Natural killer cell (primary cell): Measurements from ENCODE around the gene CALCR. TPM values are rescaled to one million over a fixed set of nuclear protein-coding genes. Genes with fewer than 3 reads are reported as not detected.

Experiments used
- ATAC-seq, 3 donors: fragments of 150-1000 bp in 2 of 3; fragments of 200-7000 bp in 1 of 3; cut with Tn5 transposase; 1 replicate in 1 of 3; 2 replicates in 2 of 3; pipeline ENCODE4 v1.10.0; 2021; ENCODE audit warnings: mild to moderate bottlenecking in 2 of 3, moderate library complexity in 2 of 3
- DNase-seq, 2 donors: peaks; one replicate each; pipeline versions ENCODE4 v3.0.0 to v3.0.0-alpha.2; 2013 to 2021; ENCODE audit warnings: mixed read lengths in 1 of 2
- H3K27ac ChIP-seq: one replicate; pipeline ENCODE4 v1.5.1; 2013; ENCODE audit warnings: mild to moderate bottlenecking, low read length
- H3K27me3 ChIP-seq: one replicate; pipeline ENCODE4 v1.6.1; 2013; ENCODE audit warnings: low read length; ENCODE audit not compliant: control insufficient read depth, insufficient read depth
- H3K36me3 ChIP-seq: one replicate; pipeline ENCODE4 v1.6.1; 2013; ENCODE audit warnings: low read length; ENCODE audit not compliant: control insufficient read depth, insufficient read depth
- H3K4me1 ChIP-seq: one replicate; pipeline ENCODE4 v1.6.1; 2013; ENCODE audit warnings: low read length; ENCODE audit not compliant: control insufficient read depth, insufficient read depth
- H3K4me3 ChIP-seq: one replicate; pipeline ENCODE4 v1.5.1; 2013; ENCODE audit warnings: low read length
- H3K9me3 ChIP-seq: one replicate; pipeline ENCODE4 v1.6.1; 2013; ENCODE audit warnings: low read length; ENCODE audit not compliant: control insufficient read depth, insufficient read depth
- H3K27ac Mint-ChIP-seq, 2 donors: one replicate each; pipeline ENCODE4 v1.8.0; 2022; ENCODE audit warnings: mild to moderate bottlenecking in 2 of 2, mixed read lengths in 2 of 2, moderate library complexity in 1 of 2
- H3K27me3 Mint-ChIP-seq, 2 donors: one replicate each; pipeline ENCODE4 v1.8.0; 2022; ENCODE audit warnings: low read depth in 2 of 2, mixed read lengths in 2 of 2
- H3K36me3 Mint-ChIP-seq: one replicate; pipeline ENCODE4 v1.8.0; 2022; ENCODE audit warnings: mixed read lengths
- H3K4me1 Mint-ChIP-seq, 2 donors: one replicate each; pipeline ENCODE4 v1.8.0; 2022; ENCODE audit warnings: mixed read lengths in 2 of 2
- H3K4me3 Mint-ChIP-seq: one replicate; pipeline ENCODE4 v1.8.0; 2022; ENCODE audit warnings: mild to moderate bottlenecking, moderate library complexity, mixed read lengths
- H3K9me3 Mint-ChIP-seq, 2 donors: one replicate each; pipeline ENCODE4 v1.8.0; 2022; ENCODE audit warnings: mixed read lengths in 2 of 2
- WGBS: methylation state at CpG from one replicate; pipeline ENCODE4 v1.1.7; 2013; ENCODE audit warnings: missing lambda C conversion rate; ENCODE audit not compliant: insufficient coverage; 5-methylcytosine and 5-hydroxymethylcytosine counted together
- intact Hi-C: fragments of 100-400 bp; cut with micrococcal nuclease; formaldehyde crosslinking; loops from one replicate; pipeline ENCODE4 v1.14.2; 2022
- total RNA-seq, 4 donors: library from RNA; stranded (reverse); fragments of 120-200 nt in 1 of 4; gene quantifications; one replicate each; pipeline versions ENCODE4 v1.2.3 to v1.2.4, GENCODE V29; 2013 to 2022
- TF ChIP-seq, protein P1 (sequence below): fragments of 200-600 bp; IDR thresholded peaks from one replicate; pipeline ENCODE4 v1.8.0; 2022; ENCODE audit warnings: antibody characterized with exemption

The CALCR gene
- total RNA-seq, 3 donors from 2014 or later (not counting 1 experiment from before 2014, with no cell fraction given): not detected

DNA sequence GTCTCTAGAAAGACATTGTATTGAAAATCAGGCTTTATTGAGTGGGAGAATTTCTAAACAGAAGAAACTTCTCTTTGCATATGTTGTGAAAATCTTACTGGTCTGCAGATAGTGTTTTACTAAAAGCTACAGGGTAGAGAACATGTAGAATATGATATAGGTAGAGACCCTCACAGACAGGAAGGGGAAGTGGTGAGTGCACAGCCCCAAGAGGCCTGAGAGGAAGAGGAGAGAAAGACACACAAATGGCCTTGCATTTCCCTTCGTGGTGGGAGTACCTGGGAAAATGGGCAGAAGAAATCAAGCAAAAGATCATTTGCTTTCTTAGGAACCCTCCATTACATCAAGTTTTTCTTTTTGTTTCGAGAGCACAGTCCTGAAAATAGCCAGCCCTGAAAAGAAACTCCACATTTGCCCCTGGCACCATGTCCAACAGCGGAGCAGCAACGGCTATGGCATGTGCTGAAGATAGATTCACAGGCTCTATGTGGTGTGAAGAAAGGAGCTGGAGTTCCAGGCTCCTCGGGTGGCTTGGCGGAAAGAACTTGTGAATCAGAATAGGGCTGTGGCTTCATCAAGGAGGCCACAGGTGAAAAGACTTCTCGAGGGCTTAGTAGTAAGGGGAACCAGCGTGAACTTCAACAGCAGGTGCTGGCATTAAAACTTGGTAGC lies 143.5 kb downstream of the CALCR start:
- no peak overlapping the region for H3K4me3 ChIP-seq
- intact Hi-C loops: no loop called here
- peaks cover 6% of the 10 kb centered on the region for H3K4me1 ChIP-seq
- H3K9me3 ChIP-seq: no peaks in the 10 kb centered on the region
- DNase-seq (peak in 1 of 2 donors; percentile 4), ATAC-seq (no peak)
- H3K27ac Mint-ChIP-seq: peak overlapping the region; percentile 30 to 42
- H3K27me3 ChIP-seq: no peaks in the 10 kb centered on the region
- H3K4me3 Mint-ChIP-seq: no peak overlapping the region
- H3K4me1 Mint-ChIP-seq: peaks cover 11 to 12% of the 10 kb centered on the region in 2 donors
- H3K27ac ChIP-seq: no peak overlapping the region
- H3K36me3 Mint-ChIP-seq: no peaks in the 10 kb centered on the region
- no peaks in the 10 kb centered on the region for H3K36me3 ChIP-seq
- 53% methylated on average over 8 of the region's 8 CpGs for WGBS
- no peaks in the 10 kb centered on the region for H3K9me3 Mint-ChIP-seq
- TF ChIP-seq, protein P1, sequence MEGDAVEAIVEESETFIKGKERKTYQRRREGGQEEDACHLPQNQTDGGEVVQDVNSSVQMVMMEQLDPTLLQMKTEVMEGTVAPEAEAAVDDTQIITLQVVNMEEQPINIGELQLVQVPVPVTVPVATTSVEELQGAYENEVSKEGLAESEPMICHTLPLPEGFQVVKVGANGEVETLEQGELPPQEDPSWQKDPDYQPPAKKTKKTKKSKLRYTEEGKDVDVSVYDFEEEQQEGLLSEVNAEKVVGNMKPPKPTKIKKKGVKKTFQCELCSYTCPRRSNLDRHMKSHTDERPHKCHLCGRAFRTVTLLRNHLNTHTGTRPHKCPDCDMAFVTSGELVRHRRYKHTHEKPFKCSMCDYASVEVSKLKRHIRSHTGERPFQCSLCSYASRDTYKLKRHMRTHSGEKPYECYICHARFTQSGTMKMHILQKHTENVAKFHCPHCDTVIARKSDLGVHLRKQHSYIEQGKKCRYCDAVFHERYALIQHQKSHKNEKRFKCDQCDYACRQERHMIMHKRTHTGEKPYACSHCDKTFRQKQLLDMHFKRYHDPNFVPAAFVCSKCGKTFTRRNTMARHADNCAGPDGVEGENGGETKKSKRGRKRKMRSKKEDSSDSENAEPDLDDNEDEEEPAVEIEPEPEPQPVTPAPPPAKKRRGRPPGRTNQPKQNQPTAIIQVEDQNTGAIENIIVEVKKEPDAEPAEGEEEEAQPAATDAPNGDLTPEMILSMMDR: no peak
- H3K27me3 Mint-ChIP-seq: no peaks in the 10 kb centered on the region

DNA sequence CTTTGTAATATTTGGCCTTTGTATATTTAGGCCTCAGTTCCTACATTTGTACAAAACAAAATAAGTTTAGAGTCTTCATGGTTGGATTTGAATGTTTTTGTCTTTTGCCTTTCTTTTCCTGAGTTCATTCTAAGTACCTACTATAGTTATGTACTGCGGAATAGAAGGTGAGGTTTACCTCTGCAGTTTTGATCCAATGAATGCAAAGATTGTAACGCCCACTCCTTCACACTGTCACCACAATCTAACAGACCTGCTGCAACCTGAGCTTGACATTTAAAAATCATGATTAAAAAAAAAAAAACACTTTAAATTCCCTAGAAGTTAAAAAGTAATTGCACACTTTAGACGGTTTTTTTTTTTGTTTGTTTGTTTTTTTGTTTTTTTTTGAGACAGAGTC lies 145.0 kb downstream of the CALCR start:
- WGBS: 80% methylated on average over 3 of the region's 3 CpGs
- Mint-ChIP-seq H3K27ac (no peak overlapping the region), H3K36me3 (no peaks in the 10 kb centered on the region), H3K4me1 (peaks cover 11 to 12% of the 10 kb centered on the region in 2 donors), H3K4me3 (no peak overlapping the region), H3K27me3 (no peaks in the 10 kb centered on the region), H3K9me3 (no peaks in the 10 kb centered on the region)
- no peaks in the 10 kb centered on the region for H3K9me3 ChIP-seq
- no peaks in the 10 kb centered on the region for H3K36me3 ChIP-seq
- DNase-seq (peak in 1 of 2 donors; percentile 4), ATAC-seq (no peak)
- no peak overlapping the region for H3K27ac ChIP-seq
- TF ChIP-seq, protein P1: no peak
- peaks cover 6% of the 10 kb centered on the region for H3K4me1 ChIP-seq
- intact Hi-C loops: no loop called here
- no peaks in the 10 kb centered on the region for H3K27me3 ChIP-seq
- H3K4me3 ChIP-seq: no peak overlapping the region

DNA sequence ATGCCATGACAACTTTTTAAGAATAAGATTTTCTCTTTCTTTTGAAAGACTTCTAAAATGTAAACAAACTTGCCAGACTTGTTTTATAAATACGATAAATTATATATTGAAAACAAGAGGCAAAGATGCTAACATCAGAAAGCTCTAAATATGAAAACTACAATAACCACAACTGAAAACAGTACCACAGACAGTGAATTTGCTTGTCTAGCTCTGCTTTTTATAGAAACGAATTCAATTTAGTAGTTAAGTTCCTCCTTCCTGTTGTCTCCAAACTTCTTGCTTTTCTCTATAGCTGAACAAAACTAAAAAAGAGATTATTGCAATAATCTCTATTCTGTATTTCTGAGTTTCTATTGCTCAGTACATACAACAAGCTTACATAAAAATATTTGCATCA lies 147.4 kb downstream of the CALCR start:
- Histone ChIP-seq H3K4me1 (peaks cover 6% of the 10 kb centered on the region), H3K4me3 (no peak overlapping the region), H3K9me3 (no peaks in the 10 kb centered on the region), H3K27me3 (no peaks in the 10 kb centered on the region), H3K36me3 (no peaks in the 10 kb centered on the region), H3K27ac (no peak overlapping the region)
- Mint-ChIP-seq H3K4me3 (no peak overlapping the region), H3K4me1 (peaks cover 11 to 12% of the 10 kb centered on the region in 2 donors), H3K27me3 (peaks cover 0 to 16% of the 10 kb centered on the region in 2 donors), H3K9me3 (peaks cover 0 to 2% of the 10 kb centered on the region in 2 donors), H3K27ac (no peak overlapping the region), H3K36me3 (no peaks in the 10 kb centered on the region)
- TF ChIP-seq, protein P1: no peak
- ATAC-seq: no peak
- WGBS: 14% methylated on average over 1 of the region's 2 CpGs
- DNase-seq: no peak
- intact Hi-C loops: no loop called here
